OCI-LY3 (cell line): ENCODE data around the gene SLC26A2.

Experiments
- H2AFZ ChIP-seq: fragments of 200-600, 300-600 bp; shearing (Covaris generic); 2 replicates; pipeline ENCODE4 v1.6.0; 2014; ENCODE audit warnings: antibody characterized with exemption, low read depth, low read length
- H3K27ac ChIP-seq: fragments of 200-600, 300-600 bp; sonication (generic); 2 replicates; pipeline ENCODE4 v1.5.1; 2014; ENCODE audit warnings: mild to moderate bottlenecking, low read length, moderate library complexity, mixed read lengths
- H3K27me3 ChIP-seq: fragments of 200-600, 300-600 bp; sonication (generic); 2 replicates; pipeline ENCODE4 v1.6.1; 2014; ENCODE audit warnings: low read depth, low read length, mixed read lengths
- H3K36me3 ChIP-seq: fragments of 200-600, 300-600 bp; sonication (generic); replicated peaks from 2 replicates; pipeline ENCODE3; 2014; ENCODE audit warnings: low read depth, low read length, mixed read lengths
- H3K4me1 ChIP-seq: fragments of 300-600, 200-600 bp; sonication (generic); 2 replicates; pipeline ENCODE4 v1.6.1; 2014; ENCODE audit warnings: low read length, mixed read lengths
- H3K4me2 ChIP-seq: fragments of 200-600, 300-600 bp; sonication (generic); 2 replicates; pipeline ENCODE4 v1.6.1; 2014; ENCODE audit warnings: low read length, mixed read lengths
- H3K4me3 ChIP-seq: fragments of 300-600, 200-600 bp; sonication (generic); 2 replicates; pipeline ENCODE4 v1.5.1; 2014; ENCODE audit warnings: antibody characterized with exemption, mild to moderate bottlenecking, low read length, moderate library complexity
- H3K79me2 ChIP-seq: fragments of 300-600, 200-600 bp; shearing (Covaris generic); 2 replicates; pipeline ENCODE4 v1.6.1; 2014; ENCODE audit warnings: mild to moderate bottlenecking, low read length, mixed read lengths
- H3K9ac ChIP-seq: fragments of 300-600, 200-600 bp; shearing (Covaris generic); 2 replicates; pipeline ENCODE4 v1.6.0; 2014; ENCODE audit warnings: mild to moderate bottlenecking, low read length, moderate library complexity
- H3K9me3 ChIP-seq: fragments of 200-600, 300-600 bp; shearing (Covaris generic); 2 replicates; pipeline ENCODE4 v1.6.1; 2014; ENCODE audit warnings: low read length, mixed read lengths; ENCODE audit not compliant: insufficient read depth
- H4K20me1 ChIP-seq: fragments of 200-600, 300-600 bp; sonication (generic); 2 replicates; pipeline ENCODE4 v1.6.1; 2016; ENCODE audit warnings: low read length, mixed read lengths; ENCODE audit not compliant: insufficient read depth
- CTCF ChIP-seq: fragments of 200-600, 300-600 bp; sonication (generic); IDR thresholded peaks from 2 replicates; pipeline ENCODE4 v1.5.1; 2014; ENCODE audit warnings: antibody characterized with exemption, low read length, low read depth
- EZH2phosphoT487 ChIP-seq: fragments of 200-600 bp; shearing (Covaris generic); IDR thresholded peaks from 2 replicates; pipeline ENCODE4 v1.6.1; 2018; ENCODE audit warnings: antibody characterized with exemption, mixed run types, low read depth

The SLC26A2 gene

GRCh38 chr5:149960272-149961185 lies at the start of gene SLC26A2:
Gene SLC26A2, plus strand, starts transcription at chr5:149960758. Its CDS starts 16,895 bp downstream, at chr5:149977653.
- Histone ChIP-seq H3K9ac (peak within 1 kb of the TSS; percentile 75), H3K27me3 (no peaks in the 10 kb centered on the region), H2AFZ (peak within 1 kb of the TSS; percentile 89), H3K79me2 (no peaks in the 10 kb centered on the region), H3K9me3 (no peaks in the 10 kb centered on the region), H3K36me3 (no peaks in the 10 kb centered on the region), H3K27ac (no peak within 1 kb of the TSS), H4K20me1 (no peaks in the 10 kb centered on the region), H3K4me1 (peaks cover 13% of the 10 kb centered on the region), H3K4me3 (peak within 1 kb of the TSS; percentile 92), H3K4me2 (peak within 1 kb of the TSS; percentile 98)
- TF ChIP-seq CTCF, result no peak
- no peak for TF ChIP-seq EZH2phosphoT487

GRCh38 chr5:149911031-149911430 lies 49.5 kb upstream of the SLC26A2 start:
- no peak overlapping the region for H3K27ac ChIP-seq
- H4K20me1 ChIP-seq, result no peaks in the 10 kb centered on the region
- no peak overlapping the region for H3K4me3 ChIP-seq
- TF ChIP-seq EZH2phosphoT487 (no peak), CTCF (no peak)
- H3K9ac ChIP-seq, result no peak overlapping the region
- no peak overlapping the region for H3K4me2 ChIP-seq
- peaks cover 3% of the 10 kb centered on the region; the same call in 1 of the 2 replicates for H3K27me3 ChIP-seq
- no peaks in the 10 kb centered on the region for H3K9me3 ChIP-seq
- no peaks in the 10 kb centered on the region for H3K4me1 ChIP-seq
- no peaks in the 10 kb centered on the region for H3K79me2 ChIP-seq
- H2AFZ ChIP-seq, result no peak overlapping the region
- no peaks in the 10 kb centered on the region for H3K36me3 ChIP-seq

- H3K27me3 ChIP-seq, result peaks cover 3% of the 10 kb centered on the region; the same call in 1 of the 2 replicates
- no peaks in the 10 kb centered on the region for H3K36me3 ChIP-seq
- H2AFZ ChIP-seq, result no peak overlapping the region
- no peak overlapping the region for H3K27ac ChIP-seq
- no peaks in the 10 kb centered on the region for H3K9me3 ChIP-seq
- H3K4me1 ChIP-seq, result no peaks in the 10 kb centered on the region
- no peak overlapping the region for H3K4me2 ChIP-seq
- no peaks in the 10 kb centered on the region for H4K20me1 ChIP-seq
- H3K4me3 ChIP-seq, result no peak overlapping the region
- H3K79me2 ChIP-seq, result no peaks in the 10 kb centered on the region
- TF ChIP-seq CTCF (no peak), EZH2phosphoT487 (no peak)
- no peak overlapping the region for H3K9ac ChIP-seq
Observed at GRCh38 chr5:149912226-149912871, 48.2 kb upstream of the SLC26A2 start.
